WTC11 (cell line): Measurements from ENCODE around the gene SLC8A1.

ENCODE experiments used
- ATF3 ChIP-seq: sonication (generic); formaldehyde crosslinking; conservative IDR thresholded peaks from 2 replicates; pipeline ENCODE4 v1.8.1; 2022; ENCODE audit warnings: mild to moderate bottlenecking, missing genetic modification reagents
- CREM ChIP-seq: sonication (generic); formaldehyde crosslinking; IDR thresholded peaks from 2 replicates; pipeline ENCODE4 v1.8.1; 2022; ENCODE audit warnings: mild to moderate bottlenecking, missing genetic modification reagents, moderate library complexity
- CTCF ChIP-seq: fragments of 200-600 bp; IDR thresholded peaks from 2 replicates; pipeline ENCODE4 v1.8.0; 2022; ENCODE audit warnings: antibody characterized with exemption
- ELF4 ChIP-seq: sonication (generic); formaldehyde crosslinking; IDR thresholded peaks from 2 replicates; pipeline ENCODE4 v1.8.1; 2022; ENCODE audit warnings: low read depth, mild to moderate bottlenecking, moderate library complexity, missing genetic modification reagents
- GABPB1 ChIP-seq: sonication (generic); formaldehyde crosslinking; IDR thresholded peaks from 2 replicates; pipeline ENCODE4 v1.8.1; 2023; ENCODE audit warnings: mild to moderate bottlenecking, missing genetic modification reagents
- IRF2 ChIP-seq: sonication (generic); formaldehyde crosslinking; IDR thresholded peaks from 2 replicates; pipeline ENCODE4 v1.8.0; 2022; ENCODE audit warnings: low read depth, missing genetic modification reagents, borderline replicate concordance
- MAX ChIP-seq: sonication (generic); formaldehyde crosslinking; IDR thresholded peaks from 2 replicates; pipeline ENCODE4 v1.8.0; 2022; ENCODE audit warnings: mild to moderate bottlenecking, missing genetic modification reagents
- NFE2L1 ChIP-seq: sonication (generic); formaldehyde crosslinking; IDR thresholded peaks from 2 replicates; pipeline ENCODE4 v1.8.1; 2023; ENCODE audit warnings: missing genetic modification reagents
- NR2C2 ChIP-seq: sonication (generic); formaldehyde crosslinking; IDR thresholded peaks from 2 replicates; pipeline ENCODE4 v1.8.0; 2022; ENCODE audit warnings: mild to moderate bottlenecking, missing genetic modification reagents
- SMAD4 ChIP-seq: sonication (generic); formaldehyde crosslinking; IDR thresholded peaks from 2 replicates; pipeline ENCODE4 v1.8.0; 2022; ENCODE audit warnings: mild to moderate bottlenecking, missing genetic modification reagents
- SP1 ChIP-seq: sonication (generic); formaldehyde crosslinking; conservative IDR thresholded peaks from 2 replicates; pipeline ENCODE4 v1.8.1; 2022; ENCODE audit warnings: missing genetic modification reagents
- ZNF138 ChIP-seq: sonication (generic); formaldehyde crosslinking; conservative IDR thresholded peaks from 2 replicates; pipeline ENCODE4 v1.8.1; 2022; ENCODE audit warnings: mild to moderate bottlenecking, moderate library complexity, missing genetic modification reagents
- ZNF263 ChIP-seq: sonication (generic); formaldehyde crosslinking; IDR thresholded peaks from 2 replicates; pipeline ENCODE4 v1.8.1; 2022; ENCODE audit warnings: low read depth, mild to moderate bottlenecking, moderate library complexity, missing genetic modification reagents

GRCh38 chr2:40357667-40358066, 94.2 kb downstream of the SLC8A1 start:
- no peak for TF ChIP-seq SMAD4 (CRISPR knock-in tag)
- no peak for TF ChIP-seq CTCF
- no peak for TF ChIP-seq SP1 (CRISPR knock-in tag)
- no peak for TF ChIP-seq NR2C2 (CRISPR knock-in tag)
- no peak for TF ChIP-seq ELF4
- no peak for TF ChIP-seq MAX (CRISPR knock-in tag)
- TF ChIP-seq IRF2 (CRISPR knock-in tag): no peak
- TF ChIP-seq GABPB1 (CRISPR knock-in tag): no peak
- TF ChIP-seq CREM (CRISPR knock-in tag): no peak
- no peak for TF ChIP-seq ZNF138 (CRISPR knock-in tag)
- no peak for TF ChIP-seq ATF3 (CRISPR knock-in tag)
- TF ChIP-seq ZNF263: no peak
- no peak for TF ChIP-seq NFE2L1
